Body of pancreas (tissue), 4 donors: ENCODE measurements around the gene CA9.

Experiments
- POLR2A ChIP-seq, 3 donors: fragments of 450-650 bp; IDR thresholded peaks; one replicate each; pipeline ENCODE4 v1.6.1; 2016; ENCODE audit warnings: antibody characterized with exemption in 3 of 3, mild to moderate bottlenecking in 2 of 3
- TF ChIP-seq, protein P1 (sequence below), 7 experiments: fragments of 450-650 bp in 4 of 7; fragments of 200-600 bp in 3 of 7; sonication (generic) in 3 of 7; IDR thresholded peaks; one replicate each; pipeline ENCODE4 v1.5.1; 2016 to 2019; ENCODE audit warnings: antibody characterized with exemption in 7 of 7

DNA sequence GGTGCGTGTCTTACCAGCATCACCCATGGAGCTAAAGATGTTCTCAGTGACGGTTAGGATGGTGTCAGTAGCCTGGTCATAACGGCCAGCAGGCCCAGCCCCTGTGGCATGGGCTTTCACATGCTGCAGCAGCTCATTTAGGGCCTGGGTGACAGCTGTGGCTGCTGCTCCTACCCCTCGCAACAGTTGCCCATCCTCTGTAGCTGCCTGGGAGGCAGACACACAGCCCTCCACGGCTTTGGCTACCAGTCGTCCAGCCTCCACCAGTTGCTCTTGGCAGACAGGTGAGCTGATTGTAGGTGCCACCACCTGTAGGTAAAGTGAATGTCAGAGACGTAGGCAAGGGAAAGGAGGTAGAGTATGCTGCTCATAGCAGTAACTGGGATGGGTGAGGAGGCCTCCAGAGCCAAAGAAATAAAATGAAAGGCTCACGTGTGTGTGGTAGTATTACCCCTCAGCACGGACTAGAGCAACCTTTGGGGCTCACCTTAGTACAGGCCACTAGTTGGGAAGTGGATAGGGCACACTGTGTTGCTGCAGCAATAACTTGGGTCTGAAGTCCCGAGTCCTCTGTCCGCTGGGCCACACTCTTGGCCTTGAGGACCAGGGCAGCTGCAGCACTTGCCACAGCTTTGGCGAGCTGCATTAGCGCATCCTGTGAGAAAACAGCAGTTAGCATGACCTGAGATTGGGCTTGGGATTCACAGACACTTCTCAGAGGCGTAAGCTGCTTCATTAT is 43.6 kb downstream of the CA9 start:
- TF ChIP-seq, protein P1, sequence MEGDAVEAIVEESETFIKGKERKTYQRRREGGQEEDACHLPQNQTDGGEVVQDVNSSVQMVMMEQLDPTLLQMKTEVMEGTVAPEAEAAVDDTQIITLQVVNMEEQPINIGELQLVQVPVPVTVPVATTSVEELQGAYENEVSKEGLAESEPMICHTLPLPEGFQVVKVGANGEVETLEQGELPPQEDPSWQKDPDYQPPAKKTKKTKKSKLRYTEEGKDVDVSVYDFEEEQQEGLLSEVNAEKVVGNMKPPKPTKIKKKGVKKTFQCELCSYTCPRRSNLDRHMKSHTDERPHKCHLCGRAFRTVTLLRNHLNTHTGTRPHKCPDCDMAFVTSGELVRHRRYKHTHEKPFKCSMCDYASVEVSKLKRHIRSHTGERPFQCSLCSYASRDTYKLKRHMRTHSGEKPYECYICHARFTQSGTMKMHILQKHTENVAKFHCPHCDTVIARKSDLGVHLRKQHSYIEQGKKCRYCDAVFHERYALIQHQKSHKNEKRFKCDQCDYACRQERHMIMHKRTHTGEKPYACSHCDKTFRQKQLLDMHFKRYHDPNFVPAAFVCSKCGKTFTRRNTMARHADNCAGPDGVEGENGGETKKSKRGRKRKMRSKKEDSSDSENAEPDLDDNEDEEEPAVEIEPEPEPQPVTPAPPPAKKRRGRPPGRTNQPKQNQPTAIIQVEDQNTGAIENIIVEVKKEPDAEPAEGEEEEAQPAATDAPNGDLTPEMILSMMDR (IDR thresholded peaks at IDR 0.05), result no peak
- TF ChIP-seq POLR2A (IDR thresholded peaks at IDR 0.05), result no peak
